GM19193 (cell line): ENCODE results near the gene PAQR9.

Source experiments
- POLR2A ChIP-seq: IDR thresholded peaks from 4 replicates; pipeline ENCODE4 v1.6.1; 2011; ENCODE audit not compliant: insufficient read depth, insufficient read length; ENCODE audit errors: extremely low read depth

PAQR9 gene

GRCh38 chr3:142966808-142967207 lies 3.3 kb upstream of the PAQR9 start:
- TF ChIP-seq POLR2A, result no peak

- no peak for TF ChIP-seq POLR2A
Observed at GRCh38 chr3:142965581-142965980, 2.1 kb upstream of the PAQR9 start.

GRCh38 chr3:142963234-142963515 lies 299 bp downstream of the PAQR9 start:
- TF ChIP-seq POLR2A, result no peak

- TF ChIP-seq POLR2A, result no peak
Observed at GRCh38 chr3:142962520-142963233, 797 bp downstream of the PAQR9 start.

- TF ChIP-seq POLR2A, result no peak
Observed at GRCh38 chr3:142962175-142962519, 1.3 kb downstream of the PAQR9 start.

GRCh38 chr3:142961539-142961938 lies 1.9 kb downstream of the PAQR9 start:
- no peak for TF ChIP-seq POLR2A

GRCh38 chr3:142960322-142960850 lies 3.1 kb downstream of the PAQR9 start:
- TF ChIP-seq POLR2A, result no peak

GRCh38 chr3:142958707-142959106 lies 4.8 kb downstream of the PAQR9 start:
- TF ChIP-seq POLR2A, result no peak

GRCh38 chr3:142953443-142953842 lies 10.0 kb downstream of the PAQR9 start:
- no peak for TF ChIP-seq POLR2A

- TF ChIP-seq POLR2A, result no peak
Observed at GRCh38 chr3:142952272-142953193, 10.9 kb downstream of the PAQR9 start.

GRCh38 chr3:142951794-142952193 lies 11.7 kb downstream of the PAQR9 start:
- TF ChIP-seq POLR2A, result no peak

GRCh38 chr3:142950972-142951371 lies 12.5 kb downstream of the PAQR9 start:
- no peak for TF ChIP-seq POLR2A

- no peak for TF ChIP-seq POLR2A
Observed at GRCh38 chr3:142947799-142948575, 15.5 kb downstream of the PAQR9 start.

- no peak for TF ChIP-seq POLR2A
Observed at GRCh38 chr3:142947352-142947751, 16.1 kb downstream of the PAQR9 start.

GRCh38 chr3:142946861-142947260 lies 16.6 kb downstream of the PAQR9 start:
- no peak for TF ChIP-seq POLR2A
